NCI-H2171 (cell line): ENCODE results near the gene CD80.

Experiments
- DNase-seq: peaks from one replicate; lab custom pipeline; 2025; lab: John Stamatoyannopoulos, UW

Gene CD80

DNA sequence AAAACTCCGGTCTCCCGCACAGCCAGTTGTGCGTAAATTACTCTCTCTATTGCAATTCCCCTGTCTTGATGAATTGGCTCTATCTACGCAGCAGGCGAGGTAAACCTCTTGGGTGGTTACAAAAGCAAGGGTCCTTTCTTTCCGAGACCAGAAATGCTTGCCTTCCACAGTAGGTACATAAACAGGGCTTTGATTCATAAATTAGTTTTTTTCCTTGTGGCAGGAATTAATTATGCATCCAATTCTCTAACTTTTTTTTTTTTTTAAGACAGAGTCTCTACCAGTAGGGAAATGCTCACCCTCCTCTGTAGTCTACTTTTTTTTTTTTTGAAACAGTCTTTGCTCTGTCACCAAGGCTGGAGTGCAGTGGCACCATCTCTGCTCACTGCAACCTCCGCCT, 16.3 kb downstream of the CD80 start:
- DNase-seq = no peak

- DNase-seq = no peak
These were observed 17.1 kb downstream of the CD80 start for GRCh38 chr3:119542168-119542767.

- DNase-seq = no peak
These were observed 17.9 kb downstream of the CD80 start for GRCh38 chr3:119541547-119541946.

- DNase-seq = no peak
These were observed 20.6 kb downstream of the CD80 start for GRCh38 chr3:119538772-119539171.

DNA sequence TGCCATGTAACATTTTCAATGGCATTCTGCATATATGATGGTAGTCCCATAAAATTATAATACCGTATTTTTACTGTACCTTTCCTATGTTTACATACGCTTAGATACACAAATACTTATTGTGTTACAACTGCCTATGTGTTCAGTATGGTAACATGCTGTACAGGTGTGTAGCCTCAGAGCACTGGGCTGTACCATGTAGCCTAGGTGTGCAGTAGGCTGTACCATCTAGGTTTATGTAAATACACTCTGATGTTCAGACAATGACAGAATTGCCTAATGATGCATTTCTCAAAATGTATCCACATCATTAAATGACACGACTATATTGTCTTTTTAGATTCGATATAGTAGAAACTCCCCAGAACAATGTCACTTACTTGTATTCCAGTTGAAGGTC, 22.7 kb downstream of the CD80 start:
- DNase-seq = no peak

- DNase-seq = no peak
These were observed 25.1 kb downstream of the CD80 start for GRCh38 chr3:119534296-119534695.

DNA sequence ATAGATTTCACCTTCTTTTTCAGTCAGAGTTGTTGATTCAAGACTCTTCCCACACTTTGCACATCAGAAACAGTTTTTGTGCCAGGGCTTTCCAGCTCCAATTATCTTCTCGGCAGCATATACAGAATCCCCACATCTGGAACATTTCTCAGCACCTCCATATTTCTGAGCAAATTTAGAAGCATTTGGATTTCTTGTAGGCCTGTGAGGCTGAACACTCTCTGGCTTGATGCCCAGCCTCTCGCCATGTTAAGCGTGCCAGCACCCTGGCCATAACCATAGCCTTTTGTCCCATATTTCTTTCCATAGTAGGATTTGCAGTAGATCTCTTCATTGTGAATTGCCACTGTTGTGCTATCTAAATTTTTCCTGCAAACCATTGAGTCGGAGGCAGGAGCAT, 28.3 kb downstream of the CD80 start:
- no peak for DNase-seq

DNA sequence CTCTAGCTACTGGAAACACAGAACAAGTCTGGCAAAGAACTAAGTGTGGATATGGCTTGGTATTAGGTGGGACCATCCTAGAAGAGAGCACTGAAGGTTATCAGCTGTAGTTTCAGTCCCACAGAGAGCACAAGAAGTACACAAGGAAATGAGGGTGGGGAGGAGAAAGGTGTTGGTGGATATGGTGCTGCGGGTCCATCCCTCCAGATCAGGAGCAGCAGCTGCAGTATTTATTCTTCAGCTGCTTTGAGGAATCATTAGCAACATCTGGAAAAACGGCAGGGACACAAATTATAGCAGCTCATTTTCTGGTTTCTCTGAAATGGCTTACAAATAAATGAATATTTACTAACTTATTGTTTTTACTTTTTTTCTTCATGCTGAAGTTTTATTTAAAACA, 29.0 kb downstream of the CD80 start:
- DNase-seq = no peak

GRCh38 chr3:119529883-119530282, 29.5 kb downstream of the CD80 start:
- DNase-seq = no peak

DNA sequence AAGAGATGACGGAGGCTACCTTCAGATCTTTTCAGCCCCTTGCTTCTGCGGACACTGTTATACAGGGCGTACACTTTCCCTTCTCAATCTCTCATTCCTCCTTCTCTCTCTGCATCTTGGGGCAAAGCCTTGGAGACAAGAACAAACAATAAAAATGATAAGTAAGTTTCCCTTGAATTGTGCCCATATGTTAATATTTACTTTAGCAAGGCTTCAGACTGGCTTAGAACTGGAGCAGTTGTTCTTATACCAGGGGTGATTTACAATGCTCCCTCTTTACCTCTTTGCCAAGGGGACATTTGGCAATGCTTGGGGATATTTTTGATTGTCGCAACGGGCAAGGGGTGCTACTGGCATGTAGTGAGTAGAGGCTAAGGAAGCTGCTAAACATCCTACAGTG, 31.7 kb downstream of the CD80 start:
- DNase-seq = no peak

DNA sequence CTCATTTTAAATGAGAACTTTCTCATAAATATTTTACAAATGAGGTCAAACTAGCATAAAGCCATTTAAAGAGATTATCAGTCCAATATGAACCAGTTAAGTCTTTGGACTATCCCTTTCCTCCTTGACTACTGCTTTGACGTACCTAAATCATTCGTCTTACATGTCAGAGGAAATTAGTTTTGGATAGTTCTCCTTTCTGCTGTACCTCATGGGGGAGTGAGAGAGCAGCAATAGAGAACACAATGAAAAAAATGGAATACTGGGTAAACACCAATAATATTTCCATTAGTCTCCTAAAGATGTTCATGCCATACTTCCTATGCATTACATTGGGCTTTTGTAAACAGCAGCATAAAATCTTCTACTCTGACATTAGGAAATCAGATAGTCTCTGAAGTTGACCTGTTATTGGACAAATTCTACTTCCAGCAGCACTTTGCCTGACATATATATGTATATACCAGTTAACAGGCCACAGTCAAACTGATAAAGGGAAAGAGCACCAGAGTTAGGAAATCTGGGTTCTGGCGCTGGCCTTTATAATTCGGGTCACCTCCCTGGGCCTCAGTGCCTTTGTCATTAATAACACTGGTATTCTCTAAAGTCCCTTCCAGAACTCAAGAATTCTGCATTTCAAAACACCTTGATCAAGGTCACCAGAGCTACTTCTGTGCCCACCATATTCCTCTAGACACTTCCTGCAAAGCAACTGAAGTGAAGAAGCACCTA, 34.3 kb downstream of the CD80 start:
- DNase-seq = no peak

GRCh38 chr3:119518026-119518425, 41.4 kb downstream of the CD80 start:
- DNase-seq = no peak

DNA sequence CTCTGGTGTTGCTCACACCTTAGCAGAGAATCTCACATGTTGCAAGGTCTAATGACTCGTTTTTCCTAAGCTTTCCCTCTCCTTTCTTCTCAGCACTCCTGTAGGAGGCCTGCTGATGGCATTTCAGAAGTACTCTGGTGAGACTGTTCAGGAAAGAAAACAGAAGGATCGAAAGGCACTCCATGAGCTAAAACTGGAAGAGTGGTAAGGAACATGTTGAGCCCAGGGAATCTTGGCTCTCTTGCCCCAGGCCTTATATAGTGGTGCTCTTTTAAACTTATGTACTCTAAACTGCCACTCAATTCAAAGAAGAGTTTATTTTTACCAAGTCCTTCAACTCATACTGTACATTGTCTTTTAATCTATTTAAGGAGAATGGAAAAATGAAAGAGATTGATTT, 42.3 kb downstream of the CD80 start:
- DNase-seq = no peak

DNA sequence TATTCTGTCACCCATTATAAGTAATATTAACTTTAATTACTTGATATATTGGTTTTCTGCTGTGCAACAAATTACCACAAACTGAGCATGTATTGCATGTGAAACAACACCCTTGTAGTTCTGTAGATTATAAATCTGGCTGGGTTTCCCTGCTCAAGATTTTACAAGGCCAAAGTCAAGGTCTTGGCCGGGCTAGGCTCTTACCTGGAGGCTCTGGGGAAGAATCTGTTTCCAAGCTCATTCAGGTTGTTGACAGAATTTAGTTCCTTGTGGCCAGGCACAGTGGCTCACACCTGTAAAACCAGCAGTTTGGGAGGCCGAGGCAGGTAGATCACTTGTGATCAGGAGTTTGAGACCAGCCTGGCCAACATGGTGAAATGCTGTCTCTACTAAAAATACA, 44.8 kb downstream of the CD80 start:
- DNase-seq = no peak

- DNase-seq = no peak
These were observed 48.7 kb downstream of the CD80 start for GRCh38 chr3:119510690-119511089.

DNA sequence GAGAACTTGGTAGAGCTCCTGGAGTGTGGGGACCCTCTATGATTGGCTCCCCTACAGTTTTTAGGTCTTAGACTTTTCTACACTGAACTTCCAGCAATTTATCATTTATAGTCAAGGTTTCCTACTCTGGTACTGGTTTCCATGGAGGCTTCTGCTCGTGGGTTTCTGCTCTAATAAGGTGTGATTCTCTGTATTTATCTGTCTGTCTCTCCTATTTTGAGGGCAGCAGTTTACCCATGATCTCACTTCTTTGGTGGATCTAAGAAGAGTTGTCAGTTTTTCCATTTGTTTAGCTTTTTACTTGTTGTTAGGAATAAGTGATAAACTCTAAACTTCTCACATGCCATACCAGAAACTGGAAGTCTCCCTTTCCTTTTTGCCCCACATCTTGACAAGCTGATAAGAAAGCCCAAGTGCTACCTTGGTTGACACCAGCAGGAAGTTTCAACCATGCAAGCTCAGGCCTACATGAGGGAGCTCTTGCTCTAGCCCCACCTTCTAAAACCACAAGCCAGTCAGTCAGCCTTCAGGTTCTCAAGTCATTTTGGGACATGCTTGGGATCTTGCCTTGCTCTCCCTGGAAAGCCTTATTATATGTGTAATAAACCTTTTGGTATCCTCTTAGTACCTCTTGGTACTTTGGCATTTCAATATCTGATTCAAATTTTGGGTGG, 51.1 kb downstream of the CD80 start:
- DNase-seq = no peak

DNA sequence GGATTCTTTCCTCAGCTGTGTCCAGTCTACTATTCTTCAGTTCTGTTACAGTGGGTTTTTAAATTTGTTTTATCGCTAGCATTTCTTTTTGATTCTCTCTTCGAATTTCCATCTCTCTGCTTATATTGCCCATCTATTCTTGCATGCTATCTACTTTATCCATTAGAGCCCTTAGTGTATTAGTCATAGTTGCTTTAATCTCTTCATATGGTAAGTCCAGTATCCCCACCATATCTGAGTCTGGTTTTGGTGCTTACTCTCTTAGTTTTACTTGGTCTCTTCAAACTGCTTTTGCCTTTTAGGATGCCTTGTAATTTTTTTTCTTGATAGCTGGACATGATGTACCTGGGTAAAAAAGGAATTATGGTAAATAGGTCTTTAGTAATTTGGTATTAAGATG, 52.0 kb downstream of the CD80 start:
- no peak for DNase-seq

GRCh38 chr3:119506631-119507030, 52.8 kb downstream of the CD80 start:
- no peak for DNase-seq

- DNase-seq = no peak
These were observed 58.5 kb downstream of the CD80 start for GRCh38 chr3:119500901-119501300.

DNA sequence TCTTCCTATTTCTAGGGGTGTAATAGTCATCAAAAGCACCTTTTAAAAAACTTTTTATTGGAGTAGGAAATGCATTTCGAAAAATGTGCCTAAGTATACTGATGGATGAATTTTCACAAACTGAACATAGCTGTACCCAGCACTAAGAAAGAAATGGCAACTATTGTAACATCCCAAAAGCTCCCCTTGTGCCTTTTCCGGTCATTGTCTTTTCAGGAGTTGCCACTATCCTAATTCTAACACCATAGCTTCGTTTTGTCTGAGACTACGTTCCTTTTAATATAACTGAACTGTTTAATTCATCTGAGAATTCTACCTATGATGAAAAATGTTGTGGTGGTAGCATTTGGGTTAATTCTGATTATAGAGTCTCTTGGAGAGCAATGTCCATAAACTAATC, 59.1 kb downstream of the CD80 start:
- DNase-seq = no peak

GRCh38 chr3:119498186-119499011, 61.0 kb downstream of the CD80 start, which contains the start of gene TIMMDC1:
Gene TIMMDC1, plus strand, starts transcription at chr3:119498547. Its CDS starts 187 bp downstream, at chr3:119498734.
- DNase-seq = peak; percentile 97

GRCh38 chr3:119497820-119498185, 61.6 kb downstream of the CD80 start:
- DNase-seq = no peak

GRCh38 chr3:119494597-119494996, 64.8 kb downstream of the CD80 start:
- DNase-seq = no peak
